C4-2B (cell line): ENCODE measurements around the gene RGS19.

ENCODE experiments used
- H3K27ac ChIP-seq: fragments of 450-650 bp; 2 replicates; pipeline ENCODE4 v1.5.1; 2017
- ZFX ChIP-seq: fragments of 450-650 bp; IDR thresholded peaks from 2 replicates; pipeline ENCODE4 v1.6.1; 2017
- TF ChIP-seq, protein P1 (sequence below): fragments of 450-650 bp; conservative IDR thresholded peaks from 2 replicates; pipeline ENCODE4 v1.5.1; 2017; ENCODE audit warnings: mild to moderate bottlenecking

Gene RGS19

DNA sequence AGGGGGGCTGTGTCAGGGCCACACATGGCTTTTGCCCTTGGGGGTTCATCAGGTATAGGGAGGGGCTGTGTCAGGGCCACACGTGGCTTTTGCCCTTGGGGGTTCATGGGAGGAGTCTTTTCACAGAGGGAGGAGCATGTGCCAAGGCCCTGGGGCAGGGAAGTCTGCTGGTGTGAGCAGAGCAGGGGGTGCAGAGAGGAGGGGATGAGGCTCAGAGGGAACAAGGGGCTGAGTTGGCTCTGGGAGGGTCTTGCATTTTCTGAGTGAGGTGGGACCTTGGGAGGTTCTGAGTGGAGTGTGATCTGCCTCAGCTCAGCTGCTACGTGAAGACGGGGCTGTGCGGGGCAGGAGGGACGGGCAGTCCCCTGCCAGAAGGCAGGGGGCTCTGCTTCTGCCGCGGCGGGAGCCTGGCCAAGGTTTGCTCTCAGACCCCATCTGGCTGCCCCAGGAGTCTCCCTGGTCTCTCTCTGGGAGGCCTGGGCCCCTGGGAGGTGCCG is 23.9 kb downstream of the RGS19 start:
- H3K27ac ChIP-seq = no peak overlapping the region
- TF ChIP-seq, protein P1, sequence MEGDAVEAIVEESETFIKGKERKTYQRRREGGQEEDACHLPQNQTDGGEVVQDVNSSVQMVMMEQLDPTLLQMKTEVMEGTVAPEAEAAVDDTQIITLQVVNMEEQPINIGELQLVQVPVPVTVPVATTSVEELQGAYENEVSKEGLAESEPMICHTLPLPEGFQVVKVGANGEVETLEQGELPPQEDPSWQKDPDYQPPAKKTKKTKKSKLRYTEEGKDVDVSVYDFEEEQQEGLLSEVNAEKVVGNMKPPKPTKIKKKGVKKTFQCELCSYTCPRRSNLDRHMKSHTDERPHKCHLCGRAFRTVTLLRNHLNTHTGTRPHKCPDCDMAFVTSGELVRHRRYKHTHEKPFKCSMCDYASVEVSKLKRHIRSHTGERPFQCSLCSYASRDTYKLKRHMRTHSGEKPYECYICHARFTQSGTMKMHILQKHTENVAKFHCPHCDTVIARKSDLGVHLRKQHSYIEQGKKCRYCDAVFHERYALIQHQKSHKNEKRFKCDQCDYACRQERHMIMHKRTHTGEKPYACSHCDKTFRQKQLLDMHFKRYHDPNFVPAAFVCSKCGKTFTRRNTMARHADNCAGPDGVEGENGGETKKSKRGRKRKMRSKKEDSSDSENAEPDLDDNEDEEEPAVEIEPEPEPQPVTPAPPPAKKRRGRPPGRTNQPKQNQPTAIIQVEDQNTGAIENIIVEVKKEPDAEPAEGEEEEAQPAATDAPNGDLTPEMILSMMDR = no peak
- no peak for TF ChIP-seq ZFX

GRCh38 chr20:64053841-64054661 is 25.3 kb downstream of the RGS19 start:
- no peak for TF ChIP-seq ZFX
- TF ChIP-seq, protein P1 = no peak; the same call in 1 of the 2 replicates
- H3K27ac ChIP-seq = no peak overlapping the region

GRCh38 chr20:64052987-64053840 is 26.1 kb downstream of the RGS19 start:
- TF ChIP-seq ZFX = no peak
- TF ChIP-seq, protein P1 = no peak
- no peak overlapping the region for H3K27ac ChIP-seq

DNA sequence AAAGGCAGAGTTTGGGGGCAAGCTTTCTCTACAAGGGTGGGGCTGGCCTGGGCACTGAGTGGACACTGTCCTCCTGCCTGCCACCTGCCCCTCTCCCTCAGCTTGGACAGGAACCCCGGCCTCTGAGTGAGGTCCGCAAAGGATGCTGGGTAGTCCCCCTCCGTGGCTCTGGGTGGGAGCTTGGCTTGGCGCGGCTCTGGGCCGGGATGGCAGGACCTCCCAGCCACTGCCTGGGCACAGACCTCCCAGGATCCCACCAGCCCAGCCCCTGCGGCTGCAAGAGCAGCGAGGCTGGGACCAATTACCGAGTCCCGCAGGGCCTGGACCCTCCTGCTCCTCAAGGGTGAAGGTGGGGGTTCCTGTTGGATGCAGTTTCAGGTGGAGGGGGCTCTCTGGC is 27.0 kb downstream of the RGS19 start:
- TF ChIP-seq, protein P1 = no peak
- TF ChIP-seq ZFX = no peak
- no peak overlapping the region for H3K27ac ChIP-seq

- TF ChIP-seq, protein P1 = no peak
- TF ChIP-seq ZFX = no peak
- H3K27ac ChIP-seq = no peak overlapping the region
These were observed 27.6 kb downstream of the RGS19 start for GRCh38 chr20:64051561-64052325.

DNA sequence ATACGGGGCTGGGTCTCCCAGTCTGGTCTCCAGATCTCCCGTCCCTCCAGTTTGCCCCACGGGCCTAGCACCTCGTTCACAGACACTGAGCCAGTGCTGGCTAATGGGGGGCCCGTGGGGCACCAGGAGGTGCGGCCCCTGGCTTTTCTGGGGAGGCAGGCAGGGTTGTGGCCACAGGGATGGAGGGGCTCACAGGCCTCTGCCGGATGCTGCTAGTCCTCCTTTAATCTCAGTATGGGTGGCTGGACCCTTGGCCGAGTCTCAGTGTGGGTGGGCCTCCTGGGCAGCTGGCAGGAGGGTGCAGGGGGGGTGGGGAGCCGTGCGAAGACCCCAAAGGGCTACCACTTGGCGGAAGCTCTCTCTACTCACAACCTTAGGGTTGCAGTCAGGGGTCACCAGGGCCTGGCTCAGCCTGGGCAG is 28.3 kb downstream of the RGS19 start:
- no peak for TF ChIP-seq ZFX
- TF ChIP-seq, protein P1 = no peak
- H3K27ac ChIP-seq = no peak overlapping the region
